ENCODE data around the gene MPZL2.
"Not testable (repeated sequence)": the region's sequence is repeated elsewhere in the genome, so short reads cannot be mapped to it uniquely, and the experiment has no call there.

MPZL2 gene

DNA sequence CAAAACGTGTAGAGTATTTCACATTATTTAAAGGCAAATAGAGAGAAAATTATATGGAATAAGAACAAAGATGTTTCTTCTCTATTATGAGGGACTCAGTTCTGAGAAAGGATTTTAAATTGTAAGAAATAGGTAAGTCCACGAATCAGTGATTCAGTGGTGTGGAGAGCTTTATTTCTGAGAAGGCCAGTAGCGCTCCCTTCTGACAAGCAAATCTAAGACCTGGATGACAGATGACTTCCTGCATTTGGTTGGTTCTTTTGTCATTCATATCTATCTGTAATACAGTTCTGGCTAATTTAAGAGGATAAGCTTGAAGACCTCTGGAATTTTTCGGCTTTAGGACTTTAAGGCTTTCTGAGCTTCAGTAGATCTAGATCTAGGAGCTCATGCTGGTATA is 47.4 kb upstream of the MPZL2 start:
- DNase-seq (ENCODE audit: low read depth in 1 of 2, low spot score in 1 of 2) = no peak

DNA sequence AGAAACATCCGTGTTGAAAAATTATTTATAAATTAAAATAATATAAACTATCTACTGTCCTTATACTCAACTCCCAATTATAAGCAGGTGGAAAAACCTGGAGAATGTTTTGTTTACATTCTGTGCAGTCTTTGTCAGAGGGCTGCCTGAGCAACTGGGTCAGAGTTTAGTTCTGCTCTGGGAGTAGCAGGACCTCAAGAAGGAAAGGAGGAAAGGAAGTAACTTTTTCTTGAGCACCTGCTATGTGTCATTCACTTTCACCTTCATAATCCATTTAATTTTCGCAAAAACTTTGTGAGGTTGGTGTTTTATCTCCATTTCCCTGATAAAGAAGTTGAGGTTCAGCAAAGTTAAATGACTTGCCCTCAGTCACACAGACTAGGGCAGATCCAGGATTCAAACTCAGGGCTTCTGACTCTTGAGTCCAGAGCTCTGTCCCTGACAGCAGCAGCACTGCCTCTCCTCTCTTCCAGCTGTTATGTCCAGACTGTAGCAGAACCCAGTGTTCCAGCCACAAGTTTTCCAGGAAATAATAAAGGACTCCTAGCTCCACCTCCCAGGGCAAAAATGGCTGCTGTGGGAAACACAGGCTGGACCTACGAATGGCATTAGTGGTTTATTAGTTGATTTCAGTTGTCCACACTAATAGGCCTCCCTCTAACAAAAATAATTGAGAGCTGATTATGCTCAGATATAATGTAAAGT is 46.8 kb upstream of the MPZL2 start:
- TF ChIP-seq GABPA (IDR thresholded peaks at IDR 0.05; ENCODE audit: low read depth) (no peak), POLR2AphosphoS5 (IDR thresholded peaks at IDR 0.05; ENCODE audit: low read depth) (no peak), SPI1 (IDR thresholded peaks at IDR 0.05; ENCODE audit: borderline replicate concordance, low read depth) (no peak)
- TF ChIP-seq, protein P1, sequence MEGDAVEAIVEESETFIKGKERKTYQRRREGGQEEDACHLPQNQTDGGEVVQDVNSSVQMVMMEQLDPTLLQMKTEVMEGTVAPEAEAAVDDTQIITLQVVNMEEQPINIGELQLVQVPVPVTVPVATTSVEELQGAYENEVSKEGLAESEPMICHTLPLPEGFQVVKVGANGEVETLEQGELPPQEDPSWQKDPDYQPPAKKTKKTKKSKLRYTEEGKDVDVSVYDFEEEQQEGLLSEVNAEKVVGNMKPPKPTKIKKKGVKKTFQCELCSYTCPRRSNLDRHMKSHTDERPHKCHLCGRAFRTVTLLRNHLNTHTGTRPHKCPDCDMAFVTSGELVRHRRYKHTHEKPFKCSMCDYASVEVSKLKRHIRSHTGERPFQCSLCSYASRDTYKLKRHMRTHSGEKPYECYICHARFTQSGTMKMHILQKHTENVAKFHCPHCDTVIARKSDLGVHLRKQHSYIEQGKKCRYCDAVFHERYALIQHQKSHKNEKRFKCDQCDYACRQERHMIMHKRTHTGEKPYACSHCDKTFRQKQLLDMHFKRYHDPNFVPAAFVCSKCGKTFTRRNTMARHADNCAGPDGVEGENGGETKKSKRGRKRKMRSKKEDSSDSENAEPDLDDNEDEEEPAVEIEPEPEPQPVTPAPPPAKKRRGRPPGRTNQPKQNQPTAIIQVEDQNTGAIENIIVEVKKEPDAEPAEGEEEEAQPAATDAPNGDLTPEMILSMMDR (IDR thresholded peaks at IDR 0.05; ENCODE audit: insufficient read depth, low read length) = no peak
- TF ChIP-seq, protein P2, sequence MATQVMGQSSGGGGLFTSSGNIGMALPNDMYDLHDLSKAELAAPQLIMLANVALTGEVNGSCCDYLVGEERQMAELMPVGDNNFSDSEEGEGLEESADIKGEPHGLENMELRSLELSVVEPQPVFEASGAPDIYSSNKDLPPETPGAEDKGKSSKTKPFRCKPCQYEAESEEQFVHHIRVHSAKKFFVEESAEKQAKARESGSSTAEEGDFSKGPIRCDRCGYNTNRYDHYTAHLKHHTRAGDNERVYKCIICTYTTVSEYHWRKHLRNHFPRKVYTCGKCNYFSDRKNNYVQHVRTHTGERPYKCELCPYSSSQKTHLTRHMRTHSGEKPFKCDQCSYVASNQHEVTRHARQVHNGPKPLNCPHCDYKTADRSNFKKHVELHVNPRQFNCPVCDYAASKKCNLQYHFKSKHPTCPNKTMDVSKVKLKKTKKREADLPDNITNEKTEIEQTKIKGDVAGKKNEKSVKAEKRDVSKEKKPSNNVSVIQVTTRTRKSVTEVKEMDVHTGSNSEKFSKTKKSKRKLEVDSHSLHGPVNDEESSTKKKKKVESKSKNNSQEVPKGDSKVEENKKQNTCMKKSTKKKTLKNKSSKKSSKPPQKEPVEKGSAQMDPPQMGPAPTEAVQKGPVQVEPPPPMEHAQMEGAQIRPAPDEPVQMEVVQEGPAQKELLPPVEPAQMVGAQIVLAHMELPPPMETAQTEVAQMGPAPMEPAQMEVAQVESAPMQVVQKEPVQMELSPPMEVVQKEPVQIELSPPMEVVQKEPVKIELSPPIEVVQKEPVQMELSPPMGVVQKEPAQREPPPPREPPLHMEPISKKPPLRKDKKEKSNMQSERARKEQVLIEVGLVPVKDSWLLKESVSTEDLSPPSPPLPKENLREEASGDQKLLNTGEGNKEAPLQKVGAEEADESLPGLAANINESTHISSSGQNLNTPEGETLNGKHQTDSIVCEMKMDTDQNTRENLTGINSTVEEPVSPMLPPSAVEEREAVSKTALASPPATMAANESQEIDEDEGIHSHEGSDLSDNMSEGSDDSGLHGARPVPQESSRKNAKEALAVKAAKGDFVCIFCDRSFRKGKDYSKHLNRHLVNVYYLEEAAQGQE (IDR thresholded peaks at IDR 0.05; ENCODE audit: insufficient replicate concordance, low read depth) = no peak
- H3K4me3 ChIP-seq (replicated peaks; ENCODE audit: insufficient read depth, low read length) = no peak overlapping the region
- DNase-seq (ENCODE audit: low read depth in 1 of 2, low spot score in 1 of 2) = no peak
- no peaks in the 10 kb centered on the region for H3K27me3 ChIP-seq (ENCODE audit: insufficient read depth, poor library complexity, severe bottlenecking)
- H3K27ac ChIP-seq (replicated peaks) = no peak overlapping the region

More for the DNA sequence above, 47.4 kb upstream of the MPZL2 start:
- Histone ChIP-seq H3K27me3 (ENCODE audit: insufficient read depth, poor library complexity, severe bottlenecking) (no peaks in the 10 kb centered on the region), H3K4me3 (replicated peaks; ENCODE audit: insufficient read depth, low read length) (no peak overlapping the region), H3K27ac (replicated peaks) (no peak overlapping the region)
- TF ChIP-seq POLR2AphosphoS5 (IDR thresholded peaks at IDR 0.05; ENCODE audit: low read depth) (no peak), SPI1 (IDR thresholded peaks at IDR 0.05; ENCODE audit: borderline replicate concordance, low read depth) (no peak), GABPA (IDR thresholded peaks at IDR 0.05; ENCODE audit: low read depth) (no peak)
- TF ChIP-seq, protein P1 (IDR thresholded peaks at IDR 0.05; ENCODE audit: insufficient read depth, low read length) = no peak
- TF ChIP-seq, protein P2 (IDR thresholded peaks at IDR 0.05; ENCODE audit: insufficient replicate concordance, low read depth) = no peak

DNA sequence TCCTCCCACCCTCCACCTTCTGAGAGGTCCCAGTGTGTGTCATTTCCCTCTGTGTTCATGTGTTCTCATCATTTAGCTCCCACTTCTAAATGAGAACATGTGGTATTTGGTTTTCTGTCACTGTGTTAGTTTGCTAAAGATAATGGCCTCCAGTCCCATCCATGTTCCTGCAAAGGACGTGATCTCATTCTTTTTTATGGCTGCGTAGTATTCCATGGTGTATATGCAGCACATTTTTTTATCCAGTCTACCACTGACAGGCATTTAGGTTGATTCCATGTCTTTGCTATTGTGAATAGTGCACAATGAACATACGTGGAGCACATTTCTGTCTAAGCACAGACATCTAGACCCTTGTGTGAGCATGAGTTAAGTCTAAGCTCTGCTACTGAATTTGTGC is 46.2 kb upstream of the MPZL2 start:
- Histone ChIP-seq H3K27ac (replicated peaks) (no peak overlapping the region), H3K4me3 (replicated peaks; ENCODE audit: insufficient read depth, low read length) (no peak overlapping the region), H3K27me3 (ENCODE audit: insufficient read depth, poor library complexity, severe bottlenecking) (no peaks in the 10 kb centered on the region)
- TF ChIP-seq GABPA (IDR thresholded peaks at IDR 0.05; ENCODE audit: low read depth) (no peak), SPI1 (IDR thresholded peaks at IDR 0.05; ENCODE audit: borderline replicate concordance, low read depth) (no peak)
- no peak for DNase-seq (ENCODE audit: low read depth in 1 of 2, low spot score in 1 of 2)

DNA sequence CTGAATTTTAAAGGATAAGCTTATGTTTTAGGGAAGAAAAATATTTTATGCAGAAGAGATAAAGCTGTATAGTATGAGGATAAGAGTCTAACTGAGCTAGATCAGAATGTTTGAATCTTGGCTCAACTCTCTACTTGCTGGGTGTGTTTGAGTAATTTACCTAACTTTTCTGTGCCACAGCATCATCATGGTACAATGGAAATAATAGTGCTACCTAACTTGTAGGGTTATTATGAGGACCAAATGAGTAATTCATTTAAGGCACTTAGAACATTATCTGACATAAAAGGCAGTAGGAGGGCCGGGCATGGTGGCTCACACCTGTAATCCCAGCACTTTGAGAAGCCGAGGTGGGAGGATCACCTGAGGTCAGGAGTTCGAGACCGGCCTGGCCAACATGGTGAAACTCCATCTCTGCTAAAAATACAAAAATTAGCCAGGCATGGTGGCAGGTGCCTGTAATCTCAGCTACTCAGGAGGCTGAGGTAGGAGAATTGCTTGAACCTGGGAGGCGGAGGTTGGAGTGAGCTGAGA is 45.0 kb upstream of the MPZL2 start:
- not testable (repeated sequence) for H3K27ac ChIP-seq (replicated peaks); DNase-seq (ENCODE audit: low read depth in 1 of 2, low spot score in 1 of 2); H3K4me3 ChIP-seq (replicated peaks; ENCODE audit: insufficient read depth, low read length); H3K27me3 ChIP-seq (ENCODE audit: insufficient read depth, poor library complexity, severe bottlenecking)

DNA sequence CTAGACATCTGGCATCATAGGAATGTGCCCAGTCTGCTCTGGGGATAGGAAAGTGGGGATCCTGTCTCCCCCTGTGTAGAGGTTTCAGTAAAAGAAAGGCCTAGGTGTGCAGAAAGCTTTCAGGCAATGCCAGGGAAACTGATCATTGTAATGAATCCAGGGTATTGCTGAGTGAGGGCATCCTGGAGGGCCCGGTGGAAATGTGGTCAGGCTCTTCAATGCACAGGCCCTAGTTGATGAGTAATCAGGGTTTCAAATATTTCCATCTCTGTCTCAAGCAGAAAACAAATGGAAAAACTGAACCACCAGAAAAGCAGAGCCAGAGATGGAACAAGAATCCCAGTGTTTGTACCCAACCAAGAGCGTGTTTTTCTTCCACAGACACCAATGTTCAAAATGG is 42.5 kb upstream of the MPZL2 start:
- Histone ChIP-seq H3K27me3 (ENCODE audit: insufficient read depth, poor library complexity, severe bottlenecking) (no peaks in the 10 kb centered on the region), H3K27ac (replicated peaks) (no peak overlapping the region), H3K4me3 (replicated peaks; ENCODE audit: insufficient read depth, low read length) (no peak overlapping the region)
- TF ChIP-seq, protein P1 (IDR thresholded peaks at IDR 0.05; ENCODE audit: insufficient read depth, low read length) = no peak
- TF ChIP-seq POLR2AphosphoS5 (IDR thresholded peaks at IDR 0.05; ENCODE audit: low read depth) (no peak), SPI1 (IDR thresholded peaks at IDR 0.05; ENCODE audit: borderline replicate concordance, low read depth) (no peak), GABPA (IDR thresholded peaks at IDR 0.05; ENCODE audit: low read depth) (no peak)
- TF ChIP-seq, protein P2 (IDR thresholded peaks at IDR 0.05; ENCODE audit: insufficient replicate concordance, low read depth) = no peak
- DNase-seq (ENCODE audit: low read depth in 1 of 2, low spot score in 1 of 2) = no peak

All from HL-60 (cell line).